Uterus (tissue), 4 donors: ENCODE results near the gene NMB. TPM values are rescaled to one million over a fixed set of nuclear protein-coding genes. Genes with fewer than 3 reads are reported as not detected.

Experiments used
- DNase-seq, 2 donors: peaks; one replicate each; pipeline ENCODE4 v3.0.0-alpha.2; 2019 to 2020
- H3K27ac ChIP-seq, 2 donors: fragments of 200-600 bp; sonication (generic); 1 replicate in 1 of 2; 2 replicates in 1 of 2; pipeline ENCODE4 v1.5.1; 2016 to 2018
- H3K27me3 ChIP-seq, 2 donors: fragments of 200-600 bp; sonication (generic); one replicate each; pipeline ENCODE4 v1.5.1; 2018 to 2019; ENCODE audit warnings: control low read depth in 1 of 2
- H3K36me3 ChIP-seq, 2 donors: fragments of 200-600 bp; sonication (generic); one replicate each; pipeline ENCODE4 v1.5.1; 2019; ENCODE audit warnings: control low read depth in 1 of 2
- H3K4me1 ChIP-seq, 2 donors: fragments of 200-600 bp; sonication (generic); one replicate each; pipeline ENCODE4 v1.5.1; 2018 to 2019; ENCODE audit warnings: control low read depth in 1 of 2
- H3K4me3 ChIP-seq, 2 donors: fragments of 200-600 bp; sonication (generic); 1 replicate in 1 of 2; 2 replicates in 1 of 2; pipeline ENCODE4 v1.5.1; 2018 to 2019; ENCODE audit warnings: mild to moderate bottlenecking in 1 of 2
- H3K9me3 ChIP-seq, 2 donors: fragments of 200-600 bp; sonication (generic); one replicate each; pipeline ENCODE4 v1.5.1; 2019; ENCODE audit warnings: control low read depth in 1 of 2
- CTCF ChIP-seq, 4 experiments: fragments of 200-600 bp in 2 of 4; fragments of 450-650 bp in 2 of 4; sonication (generic) in 2 of 4; IDR thresholded peaks; one replicate each; pipeline ENCODE4 v1.5.1; 2016 to 2019; ENCODE audit warnings: antibody characterized with exemption in 4 of 4, mild to moderate bottlenecking in 2 of 4, moderate library complexity in 1 of 4
- POLR2A ChIP-seq, 2 donors: fragments of 450-650 bp; IDR thresholded peaks; one replicate each; pipeline ENCODE4 v1.6.1; 2016; ENCODE audit warnings: antibody characterized with exemption in 2 of 2, mild to moderate bottlenecking in 1 of 2, moderate library complexity in 1 of 2
- intact Hi-C: fragments of 100-400 bp; cut with DNase I; formaldehyde crosslinking; loops from one replicate; pipeline ENCODE4 v1.15.1; 2023; ENCODE audit warnings: low total_unique reads
- total RNA-seq, 4 donors: library from RNA; depleted of rRNA in 3 of 4; stranded (reverse); fragments of >200 nt in 3 of 4; gene quantifications; one replicate each; pipeline versions ENCODE4 v1.1.0 to v1.2.4, GENCODE V29; 2014 to 2023
- donor health status: DM: yes; HTN: yes; CAD: no.

NMB gene
- total RNA-seq, 4 donors from 2014 or later = 3.1 to 10.5 (median 7.4) TPM

GRCh38 chr15:84658788-84659411 is 901 bp upstream of the NMB start:
- no peak for TF ChIP-seq POLR2A (IDR thresholded peaks at IDR 0.05)
- Histone ChIP-seq H3K4me3 (peak overlapping the region; percentile 35 to 60), H3K27me3 (no peaks in the 10 kb centered on the region), H3K27ac (peak overlapping the region; percentile 82 to 92), H3K4me1 (peaks cover 0 to 8% of the 10 kb centered on the region in 2 donors), H3K9me3 (no peaks in the 10 kb centered on the region), H3K36me3 (no peaks in the 10 kb centered on the region)
- intact Hi-C loops = loop anchor here (10.0 kb wide), 2 partner anchors 54 to 266 kb away; partner anchors contain the start of gene ZSCAN2
- DNase-seq = no peak

- Histone ChIP-seq H3K9me3 (no peaks in the 10 kb centered on the region), H3K27me3 (no peaks in the 10 kb centered on the region), H3K4me1 (peaks cover 2 to 18% of the 10 kb centered on the region in 2 donors), H3K4me3 (peak overlapping the region; percentile 35 to 60), H3K36me3 (no peaks in the 10 kb centered on the region), H3K27ac (peak overlapping the region; percentile 82 to 92)
- intact Hi-C loops = loop anchor here (10.0 kb wide), 2 partner anchors 53 to 267 kb away; partner anchors contain the start of gene ZSCAN2
- peak in 1 of 2 donors; percentile 22 for DNase-seq
- TF ChIP-seq CTCF (IDR thresholded peaks at IDR 0.05) (no peak), POLR2A (IDR thresholded peaks at IDR 0.05) (no peak)
Measured at GRCh38 chr15:84657748-84658079, 285 bp downstream of the NMB start.

GRCh38 chr15:84656972-84657371 is 1.0 kb downstream of the NMB start:
- TF ChIP-seq CTCF (IDR thresholded peaks at IDR 0.05) (no peak), POLR2A (IDR thresholded peaks at IDR 0.05) (no peak)
- H3K36me3 ChIP-seq = no peaks in the 10 kb centered on the region
- no peak for DNase-seq
- H3K4me3 ChIP-seq = no peak overlapping the region
- no peaks in the 10 kb centered on the region for H3K27me3 ChIP-seq
- peaks cover 5 to 21% of the 10 kb centered on the region in 2 donors for H3K4me1 ChIP-seq
- no peak overlapping the region for H3K27ac ChIP-seq
- intact Hi-C loops = loop anchor here (10.0 kb wide), 2 partner anchors 52 to 268 kb away; partner anchors contain the start of gene ZSCAN2
- no peaks in the 10 kb centered on the region for H3K9me3 ChIP-seq

GRCh38 chr15:84654689-84655453 is 3.1 kb downstream of the NMB start:
- Histone ChIP-seq H3K36me3 (no peaks in the 10 kb centered on the region), H3K27ac (peak overlapping the region; percentile 89), H3K9me3 (no peaks in the 10 kb centered on the region), H3K27me3 (no peaks in the 10 kb centered on the region), H3K4me3 (peak overlapping the region; percentile 85 to 89), H3K4me1 (peaks cover 5 to 21% of the 10 kb centered on the region in 2 donors)
- peak; percentile 65 to 70 for DNase-seq
- no peak for TF ChIP-seq POLR2A (IDR thresholded peaks at IDR 0.05)
- TF ChIP-seq CTCF (IDR thresholded peaks at IDR 0.05) = peak; percentile 21 to 49 (median 40)
- intact Hi-C loops = loop anchor here (10.0 kb wide), 2 partner anchors 50 to 270 kb away; partner anchors contain the start of gene ZSCAN2

GRCh38 chr15:84653910-84654688 is 3.9 kb downstream of the NMB start, which contains the start of gene WDR73:
TSS of gene WDR73 (minus strand) at chr15:84654283. CDS start at chr15:84654274, 9 bp downstream.
- Histone ChIP-seq H3K4me1 (peaks cover 5 to 21% of the 10 kb centered on the region in 2 donors), H3K27me3 (no peaks in the 10 kb centered on the region), H3K4me3 (peak within 1 kb of the TSS; percentile 85 to 89), H3K27ac (peak within 1 kb of the TSS; percentile 89), H3K36me3 (no peaks in the 10 kb centered on the region), H3K9me3 (no peaks in the 10 kb centered on the region)
- peak; percentile 97 to 98 for DNase-seq
- TF ChIP-seq POLR2A (IDR thresholded peaks at IDR 0.05) = peak; percentile 72 to 90
- peak in 1 of 4 experiments; percentile 16 for TF ChIP-seq CTCF (IDR thresholded peaks at IDR 0.05)
- intact Hi-C loops = loop anchor here (10.0 kb wide), 2 partner anchors 49 to 271 kb away; partner anchors contain the start of gene ZSCAN2
